ENCODE results near the gene REPS2. TPM values are rescaled to one million over a fixed set of nuclear protein-coding genes. Genes with fewer than 3 reads are reported as not detected.

Gene REPS2
- total RNA-seq, 1 donor from 2014 or later = 4.7 TPM

DNA sequence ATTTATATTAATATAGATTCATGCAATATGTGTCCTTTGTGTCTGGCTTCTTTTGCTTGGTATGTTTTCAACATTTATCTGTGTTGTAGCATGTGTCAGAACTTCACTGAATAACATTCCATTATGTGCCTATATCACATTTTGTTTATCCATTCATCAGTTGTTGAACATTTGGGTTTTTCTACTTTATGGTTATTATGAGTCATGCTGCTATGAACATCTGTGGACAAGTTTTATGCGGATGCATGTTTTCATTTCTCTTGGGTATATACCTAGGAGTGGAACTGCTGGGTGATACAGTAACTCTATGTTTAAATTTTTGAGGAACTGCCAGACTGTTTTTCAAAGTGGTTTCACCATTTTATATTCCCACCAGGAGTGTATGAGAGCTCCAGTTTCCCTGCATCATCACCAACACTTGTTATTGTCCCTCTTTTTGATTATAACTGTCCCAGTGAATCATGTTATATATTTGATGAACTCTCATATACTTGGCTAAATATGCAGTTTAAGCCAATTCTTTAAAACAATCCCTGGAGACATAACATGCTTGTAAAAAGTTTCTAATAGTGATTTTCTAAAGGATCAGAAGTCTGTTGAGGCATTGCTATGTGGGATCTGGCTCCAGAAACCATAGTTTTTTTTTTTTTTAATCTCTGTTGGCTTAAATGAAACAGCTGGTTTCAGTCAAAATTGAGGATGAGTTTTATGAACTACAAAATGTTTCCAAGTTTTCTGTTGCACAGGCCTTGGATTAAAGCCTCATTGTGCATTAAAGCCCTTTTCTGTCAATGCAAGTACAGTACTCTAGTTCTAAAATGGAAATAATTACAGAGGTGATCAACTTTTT, 21.6 kb upstream of the REPS2 start:
- TF ChIP-seq, protein P1, sequence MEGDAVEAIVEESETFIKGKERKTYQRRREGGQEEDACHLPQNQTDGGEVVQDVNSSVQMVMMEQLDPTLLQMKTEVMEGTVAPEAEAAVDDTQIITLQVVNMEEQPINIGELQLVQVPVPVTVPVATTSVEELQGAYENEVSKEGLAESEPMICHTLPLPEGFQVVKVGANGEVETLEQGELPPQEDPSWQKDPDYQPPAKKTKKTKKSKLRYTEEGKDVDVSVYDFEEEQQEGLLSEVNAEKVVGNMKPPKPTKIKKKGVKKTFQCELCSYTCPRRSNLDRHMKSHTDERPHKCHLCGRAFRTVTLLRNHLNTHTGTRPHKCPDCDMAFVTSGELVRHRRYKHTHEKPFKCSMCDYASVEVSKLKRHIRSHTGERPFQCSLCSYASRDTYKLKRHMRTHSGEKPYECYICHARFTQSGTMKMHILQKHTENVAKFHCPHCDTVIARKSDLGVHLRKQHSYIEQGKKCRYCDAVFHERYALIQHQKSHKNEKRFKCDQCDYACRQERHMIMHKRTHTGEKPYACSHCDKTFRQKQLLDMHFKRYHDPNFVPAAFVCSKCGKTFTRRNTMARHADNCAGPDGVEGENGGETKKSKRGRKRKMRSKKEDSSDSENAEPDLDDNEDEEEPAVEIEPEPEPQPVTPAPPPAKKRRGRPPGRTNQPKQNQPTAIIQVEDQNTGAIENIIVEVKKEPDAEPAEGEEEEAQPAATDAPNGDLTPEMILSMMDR (IDR thresholded peaks at IDR 0.05) = no peak
- Histone ChIP-seq H3K4me3 (no peak overlapping the region), H3K27me3 (no peaks in the 10 kb centered on the region), H3K9me3 (no peaks in the 10 kb centered on the region), H3K4me1 (no peaks in the 10 kb centered on the region), H3K27ac (no peak overlapping the region), H3K36me3 (no peaks in the 10 kb centered on the region)
- intact Hi-C loops (cut with DNase I) = no loop called here
- no peak for DNase-seq (ENCODE audit: low spot score in 2 of 2)

DNA sequence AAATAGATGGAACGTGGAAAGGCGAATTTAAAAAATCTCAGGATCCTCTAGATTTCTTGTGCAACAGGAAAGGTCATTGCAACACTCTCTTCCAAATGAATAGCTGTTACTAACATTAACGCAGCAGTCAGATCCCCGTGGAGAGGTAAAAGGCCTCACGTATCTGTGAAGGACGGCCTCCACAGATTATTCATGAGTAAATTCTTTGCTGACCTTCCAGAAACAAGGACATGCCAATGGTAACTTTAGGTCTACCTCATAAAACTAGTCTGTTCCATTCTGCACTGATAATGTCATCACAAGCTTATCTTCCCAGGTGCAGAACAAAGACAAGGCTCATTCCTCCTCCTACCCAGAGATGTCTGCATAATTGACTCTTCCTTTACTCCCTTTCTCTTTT, 16.1 kb upstream of the REPS2 start:
- Histone ChIP-seq H3K27ac (no peak overlapping the region), H3K4me3 (no peak overlapping the region), H3K9me3 (no peaks in the 10 kb centered on the region), H3K36me3 (no peaks in the 10 kb centered on the region), H3K4me1 (no peaks in the 10 kb centered on the region), H3K27me3 (no peaks in the 10 kb centered on the region)
- intact Hi-C loops (cut with DNase I) = no loop called here
- DNase-seq (ENCODE audit: low spot score in 2 of 2) = no peak
- TF ChIP-seq, protein P1 (IDR thresholded peaks at IDR 0.05) = no peak

DNA sequence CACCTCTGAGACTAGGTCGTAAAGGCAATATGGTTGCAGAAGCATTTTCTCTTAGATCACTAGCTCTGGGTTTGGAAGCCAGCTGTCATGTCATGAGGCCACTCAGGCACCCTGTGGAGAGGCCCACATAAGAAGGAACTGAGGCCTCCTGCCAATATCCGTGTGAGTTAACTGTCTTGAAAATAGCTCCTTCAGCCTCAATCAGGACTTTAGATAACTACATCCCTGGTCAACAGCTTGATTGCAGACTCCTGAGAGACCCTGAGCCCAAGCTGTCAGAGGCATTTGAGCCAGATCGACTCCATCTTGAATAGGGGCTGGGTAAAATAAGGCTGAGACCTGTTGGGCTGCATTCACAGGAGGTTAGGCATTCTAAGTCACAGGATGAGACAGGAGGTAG, 15.1 kb upstream of the REPS2 start:
- intact Hi-C loops (cut with DNase I) = no loop called here
- TF ChIP-seq, protein P1 (IDR thresholded peaks at IDR 0.05) = no peak
- Histone ChIP-seq H3K4me1 (no peaks in the 10 kb centered on the region), H3K27me3 (no peaks in the 10 kb centered on the region), H3K27ac (no peak overlapping the region), H3K4me3 (no peak overlapping the region), H3K9me3 (no peaks in the 10 kb centered on the region), H3K36me3 (no peaks in the 10 kb centered on the region)
- DNase-seq (ENCODE audit: low spot score in 2 of 2) = no peak

DNA sequence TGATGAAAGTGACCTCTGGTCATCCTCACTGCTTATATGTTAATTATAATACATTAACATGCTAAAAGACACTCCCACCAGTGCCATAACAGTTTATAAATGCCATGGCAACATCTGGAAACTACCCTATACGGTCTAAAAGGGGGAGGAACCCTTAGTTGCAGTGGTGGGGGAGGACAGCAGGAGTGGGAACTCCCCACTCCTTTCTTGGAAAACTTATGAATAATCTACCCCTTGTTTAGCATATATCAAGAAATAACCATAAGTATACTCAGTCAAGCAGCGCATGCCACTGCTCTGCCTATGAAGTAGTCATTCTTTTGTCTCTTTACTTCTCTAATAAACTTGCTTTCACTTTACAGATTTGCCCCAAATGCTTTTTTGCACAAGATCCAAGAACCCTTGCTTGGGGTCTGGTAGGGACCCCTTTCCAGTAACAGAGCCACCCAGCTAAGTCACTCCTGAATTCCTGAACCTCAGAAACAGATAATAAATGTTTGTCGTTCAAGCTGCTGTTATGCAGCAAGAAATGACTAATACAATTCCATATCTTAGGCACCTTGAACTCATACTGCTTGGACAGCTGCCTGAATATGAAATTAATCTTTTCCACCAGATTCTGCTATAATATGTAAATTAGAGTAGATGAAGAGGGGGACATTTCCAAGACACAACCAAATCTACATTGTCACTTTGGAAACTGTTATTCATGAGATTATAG, 14.4 kb upstream of the REPS2 start:
- H3K9me3 ChIP-seq = no peaks in the 10 kb centered on the region
- no peak overlapping the region for H3K4me3 ChIP-seq
- H3K27ac ChIP-seq = no peak overlapping the region
- no peaks in the 10 kb centered on the region for H3K36me3 ChIP-seq
- no peaks in the 10 kb centered on the region for H3K27me3 ChIP-seq
- intact Hi-C loops (cut with DNase I) = no loop called here
- DNase-seq (ENCODE audit: low spot score in 2 of 2) = no peak
- TF ChIP-seq, protein P1 (IDR thresholded peaks at IDR 0.05) = no peak
- no peaks in the 10 kb centered on the region for H3K4me1 ChIP-seq

DNA sequence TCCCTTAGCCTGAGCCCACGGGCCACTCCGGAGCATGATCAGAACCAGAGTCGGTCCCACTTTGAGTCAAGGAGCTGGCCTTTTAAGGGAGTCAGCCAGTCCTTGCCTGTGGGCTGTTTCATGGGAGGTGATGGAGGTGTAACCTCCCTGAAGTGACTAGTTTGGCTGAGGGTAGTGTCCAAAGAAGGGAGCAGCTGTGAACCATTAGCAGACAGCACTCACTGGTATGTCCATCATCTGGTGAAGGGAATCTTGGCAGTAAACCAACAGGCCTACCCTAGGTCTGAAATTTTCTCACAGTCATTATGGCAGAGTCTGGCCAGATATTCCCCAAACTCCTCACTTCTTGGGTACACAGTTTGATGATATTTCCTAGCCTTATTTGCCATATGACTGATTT, 12.3 kb upstream of the REPS2 start:
- no peak overlapping the region for H3K4me3 ChIP-seq
- TF ChIP-seq, protein P1 (IDR thresholded peaks at IDR 0.05) = no peak
- DNase-seq (ENCODE audit: low spot score in 2 of 2) = no peak
- no peaks in the 10 kb centered on the region for H3K36me3 ChIP-seq
- H3K9me3 ChIP-seq = peaks cover under 1 to 5% of the 10 kb centered on the region in 2 donors
- H3K4me1 ChIP-seq = no peaks in the 10 kb centered on the region
- no peak overlapping the region for H3K27ac ChIP-seq
- intact Hi-C loops (cut with DNase I) = no loop called here
- H3K27me3 ChIP-seq = no peaks in the 10 kb centered on the region
